ENCODE data around the gene OPTC. TPM values are rescaled to one million over a fixed set of nuclear protein-coding genes. Genes with fewer than 3 reads are reported as not detected.

Gene OPTC
- total RNA-seq, 4 donors from 2014 or later: not detected

DNA sequence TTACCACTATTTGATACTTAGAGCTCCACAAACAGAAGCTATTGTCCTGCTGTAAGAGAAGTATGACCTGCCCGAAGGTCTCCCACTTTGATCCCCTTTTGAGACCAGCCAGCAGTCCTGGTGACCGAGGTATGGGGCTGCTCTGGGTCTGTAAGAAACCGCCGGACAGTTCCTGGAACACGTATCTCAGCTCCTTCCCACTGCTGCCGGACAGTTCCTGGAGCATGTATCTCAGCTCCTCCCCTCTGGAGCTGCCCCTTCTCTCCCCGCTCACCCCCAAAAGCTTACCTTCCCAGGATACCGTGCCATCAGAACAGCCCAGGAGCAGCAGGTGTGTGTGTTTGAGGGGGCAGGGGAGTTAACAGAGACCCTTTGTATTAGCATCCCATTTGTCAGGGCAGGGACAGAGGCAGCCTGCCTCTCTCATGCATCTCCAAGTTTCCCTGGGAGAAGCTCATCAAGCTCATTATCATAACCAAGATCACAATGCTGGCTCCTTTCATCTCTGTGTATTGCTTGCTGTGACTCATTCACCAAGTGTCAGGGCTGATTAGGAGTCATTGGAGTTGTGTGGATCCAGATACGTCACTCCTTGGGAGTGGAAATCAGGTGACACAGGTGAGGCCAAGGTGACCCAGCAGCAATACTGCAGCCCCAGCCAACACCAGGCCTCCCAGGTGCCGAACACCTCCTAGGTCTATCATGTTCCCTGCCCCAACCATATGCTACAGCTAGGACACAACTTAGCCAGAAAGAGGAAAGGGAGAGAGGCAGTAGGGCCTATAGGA lies 25.3 kb downstream of the OPTC start:
- TF ChIP-seq CTCF (IDR thresholded peaks at IDR 0.05; ENCODE audit: low read depth): no peak

GRCh38 chr1:203519896-203520295 lies 25.9 kb downstream of the OPTC start:
- no peak for TF ChIP-seq CTCF (IDR thresholded peaks at IDR 0.05; ENCODE audit: low read depth)

- TF ChIP-seq CTCF (IDR thresholded peaks at IDR 0.05; ENCODE audit: low read depth): no peak
Measured at GRCh38 chr1:203520315-203520714, 26.4 kb downstream of the OPTC start.

DNA sequence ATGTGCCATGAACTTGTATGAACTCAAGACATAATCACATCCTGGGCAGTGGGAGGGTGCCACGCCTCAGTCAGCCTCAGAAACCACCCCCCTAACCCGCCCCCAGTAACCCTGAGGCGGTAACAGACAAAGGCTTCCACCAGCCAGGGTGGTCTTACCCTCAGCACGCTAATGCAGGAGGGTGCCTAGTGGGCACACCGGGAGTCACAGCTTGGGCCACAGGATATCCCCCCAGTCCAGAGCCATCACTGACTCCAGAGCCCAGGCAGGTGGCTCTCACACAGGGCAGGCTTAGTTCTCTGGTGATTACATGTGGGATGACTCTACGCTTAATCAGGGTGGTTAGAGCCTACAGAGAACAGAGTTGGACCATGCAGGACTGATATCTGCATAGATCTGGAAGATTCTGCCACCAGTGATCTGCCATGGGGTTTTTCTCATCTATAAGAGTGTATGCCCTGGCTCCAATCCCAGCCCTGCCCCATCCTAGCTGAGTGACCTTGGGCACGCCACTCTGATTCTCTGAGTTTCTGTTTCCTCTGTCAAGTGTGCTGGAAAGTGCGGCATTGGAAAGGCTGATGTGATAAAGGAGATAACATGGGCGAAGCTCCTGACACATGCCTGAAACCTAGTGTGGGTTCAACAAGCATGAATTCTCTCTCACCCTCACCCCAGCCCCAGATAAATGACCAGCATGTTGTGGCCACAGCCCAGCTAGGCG lies 27.3 kb downstream of the OPTC start:
- TF ChIP-seq CTCF (IDR thresholded peaks at IDR 0.05; ENCODE audit: low read depth): no peak

- TF ChIP-seq CTCF (IDR thresholded peaks at IDR 0.05; ENCODE audit: low read depth): no peak
Measured at GRCh38 chr1:203521812-203522211, 27.9 kb downstream of the OPTC start.

DNA sequence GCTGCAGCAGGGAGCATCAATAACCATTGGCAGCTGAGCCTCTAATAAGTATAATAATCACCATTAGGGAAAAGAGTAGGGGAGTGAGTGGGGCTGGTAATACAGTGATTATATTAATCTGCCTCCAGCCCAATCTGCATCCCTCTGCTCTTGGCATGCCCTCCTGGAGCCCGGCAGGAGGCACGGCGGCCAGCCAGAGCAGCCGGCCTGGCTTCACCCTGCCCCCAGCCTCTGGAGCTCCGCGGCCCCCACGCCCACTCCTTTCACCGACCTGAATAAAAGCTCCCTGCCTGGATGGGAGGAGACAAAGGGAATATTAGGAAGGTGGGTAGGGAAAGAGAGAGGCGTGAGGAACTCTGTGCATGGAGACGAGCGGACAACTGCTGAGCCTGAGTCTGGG lies 28.3 kb downstream of the OPTC start:
- no peak for TF ChIP-seq CTCF (IDR thresholded peaks at IDR 0.05; ENCODE audit: low read depth)

DNA sequence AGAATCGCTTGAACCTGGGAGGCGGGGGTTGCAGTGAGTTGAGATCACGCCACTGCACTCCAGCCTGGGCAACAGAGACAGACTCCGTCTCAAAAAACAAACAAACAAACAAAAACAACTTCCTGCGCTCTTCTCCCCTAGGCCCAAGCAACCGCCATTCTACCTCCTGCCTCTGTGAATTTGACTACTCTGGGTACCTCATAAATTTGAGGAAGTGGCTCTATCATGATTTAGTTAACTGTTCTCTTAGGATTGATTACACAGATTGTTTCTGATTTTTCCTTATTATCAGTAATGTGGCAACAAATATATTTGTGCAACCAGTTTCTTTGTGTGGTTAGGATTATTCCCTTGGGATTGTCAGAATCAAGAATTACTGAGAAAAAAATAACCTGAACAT lies 29.7 kb downstream of the OPTC start:
- TF ChIP-seq CTCF (IDR thresholded peaks at IDR 0.05; ENCODE audit: low read depth): no peak
